Measurements from ENCODE around the gene FNDC1. TPM values are rescaled to one million over a fixed set of nuclear protein-coding genes. Genes with fewer than 3 reads are reported as not detected.

Gene FNDC1
- total RNA-seq, 1 donor from 2014 or later: 0.10 TPM

DNA sequence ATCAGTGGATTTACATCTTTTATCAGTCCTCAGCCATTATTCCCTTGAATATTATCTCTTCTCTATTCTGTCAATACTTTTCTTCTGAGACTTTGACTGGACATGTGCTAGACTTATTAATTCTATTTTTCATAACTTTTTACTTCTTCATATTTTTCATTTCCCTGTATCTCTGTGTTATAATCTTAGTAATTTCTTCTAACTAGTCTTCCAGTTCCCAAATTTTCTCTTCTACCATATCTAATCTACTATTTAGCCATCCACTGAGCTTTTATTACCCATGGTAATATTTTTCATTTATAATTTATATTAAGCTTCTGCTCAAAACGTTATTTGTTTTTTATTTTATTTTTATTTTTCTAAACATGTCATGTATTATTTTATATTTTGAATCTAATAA is 13.1 kb upstream of the FNDC1 start:
- ATAC-seq: no peak
- DNase-seq (ENCODE audit: low spot score): no peak

DNA sequence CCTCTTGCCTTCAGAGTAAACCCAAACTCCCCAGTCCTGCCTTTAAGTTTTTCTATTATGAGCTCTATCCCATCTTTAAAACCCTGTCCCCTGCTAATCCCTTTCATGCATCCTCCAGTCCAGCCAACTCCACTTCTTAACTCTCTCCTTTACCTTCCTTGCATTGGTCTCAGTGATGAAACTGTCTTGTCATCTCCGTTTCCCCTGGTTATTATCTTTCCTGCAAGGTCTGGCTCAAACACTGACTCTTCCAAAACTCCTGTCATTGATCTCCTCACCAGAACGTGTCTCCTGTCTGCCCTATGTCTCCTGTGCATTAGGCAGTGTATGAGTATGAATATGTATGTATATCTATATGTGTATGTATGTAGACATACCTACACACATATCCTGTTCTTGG is 11.8 kb upstream of the FNDC1 start:
- ATAC-seq (no peak), DNase-seq (ENCODE audit: low spot score) (no peak)

DNA sequence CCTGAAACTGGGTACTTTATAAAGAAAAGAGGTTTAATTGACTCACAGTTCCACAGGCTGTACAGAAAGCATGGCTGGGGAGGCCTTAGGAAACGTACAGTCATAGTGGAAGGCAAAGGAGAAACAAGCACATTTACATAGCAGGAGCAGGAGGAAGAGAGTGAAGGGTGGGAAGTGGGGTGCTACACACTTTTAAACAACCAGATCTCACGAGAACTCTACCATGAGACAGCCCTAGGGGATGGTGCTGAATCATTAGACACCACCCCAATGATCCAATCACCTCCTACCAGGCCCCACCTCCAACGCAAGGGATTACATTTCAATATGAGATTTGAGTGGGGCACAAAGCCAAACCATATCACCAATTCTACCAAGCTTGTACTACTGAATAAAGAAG is 7.4 kb upstream of the FNDC1 start:
- no peak for ATAC-seq

DNA sequence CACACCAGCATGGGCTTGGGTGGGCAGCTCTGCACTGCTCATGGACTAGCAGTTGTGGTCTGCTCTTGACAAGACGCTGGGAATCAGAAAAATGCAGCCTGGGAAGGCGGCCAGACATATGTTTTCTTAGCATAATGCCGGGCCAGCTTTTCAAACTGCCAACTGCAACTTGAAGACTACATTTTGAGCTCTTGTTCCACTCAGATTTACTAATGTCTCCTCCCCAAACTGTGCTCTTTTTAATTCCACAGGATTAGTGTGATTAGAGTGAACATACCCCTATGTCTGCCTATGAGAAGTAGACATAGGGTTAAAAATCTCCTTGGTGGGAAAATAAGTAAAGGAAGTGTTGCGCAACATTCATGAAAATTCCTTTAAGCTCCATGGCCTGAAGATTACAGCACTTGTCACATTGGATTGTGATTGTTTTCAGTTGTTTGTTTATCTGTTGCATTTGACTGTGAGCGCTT is 5.3 kb upstream of the FNDC1 start:
- no peak for ATAC-seq
- DNase-seq (ENCODE audit: low spot score): no peak

More for the DNA sequence above, 7.4 kb upstream of the FNDC1 start:
- DNase-seq (ENCODE audit: low spot score): no peak

DNA sequence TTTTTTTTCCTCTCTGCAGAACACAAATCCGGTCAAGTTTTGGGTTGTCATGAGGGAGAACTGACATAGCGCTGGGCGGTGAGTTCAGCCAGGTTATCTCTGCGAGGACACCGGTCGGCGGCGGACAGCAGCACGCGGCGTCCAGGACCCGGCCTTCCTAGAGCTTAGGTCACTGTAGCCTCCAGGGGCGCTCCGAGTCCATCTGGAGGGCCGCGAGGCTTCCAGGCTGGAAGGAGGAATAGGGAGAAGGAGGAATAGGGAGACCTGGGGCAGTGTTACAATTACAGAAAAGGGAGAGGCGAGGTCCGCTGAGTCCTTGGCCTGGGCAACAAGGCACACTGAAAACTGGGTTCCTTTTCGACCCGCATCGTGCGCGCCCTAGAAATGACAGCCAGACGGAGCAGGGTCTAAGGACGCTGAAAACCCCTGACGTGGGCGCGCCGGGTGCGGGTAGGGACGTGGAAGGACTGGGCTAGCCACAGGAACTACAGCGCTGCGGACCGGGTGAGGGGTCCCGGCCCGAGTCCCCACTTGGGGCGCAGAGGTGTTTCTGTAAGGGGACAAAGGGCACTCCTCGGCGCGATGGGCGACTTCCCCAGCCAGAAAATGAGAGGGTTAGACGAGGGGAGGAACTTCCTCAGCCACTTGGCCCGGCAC is 536 bp upstream of the FNDC1 start:
- ATAC-seq: peak; percentile 88
- DNase-seq (ENCODE audit: low spot score): peak; percentile 53

DNA sequence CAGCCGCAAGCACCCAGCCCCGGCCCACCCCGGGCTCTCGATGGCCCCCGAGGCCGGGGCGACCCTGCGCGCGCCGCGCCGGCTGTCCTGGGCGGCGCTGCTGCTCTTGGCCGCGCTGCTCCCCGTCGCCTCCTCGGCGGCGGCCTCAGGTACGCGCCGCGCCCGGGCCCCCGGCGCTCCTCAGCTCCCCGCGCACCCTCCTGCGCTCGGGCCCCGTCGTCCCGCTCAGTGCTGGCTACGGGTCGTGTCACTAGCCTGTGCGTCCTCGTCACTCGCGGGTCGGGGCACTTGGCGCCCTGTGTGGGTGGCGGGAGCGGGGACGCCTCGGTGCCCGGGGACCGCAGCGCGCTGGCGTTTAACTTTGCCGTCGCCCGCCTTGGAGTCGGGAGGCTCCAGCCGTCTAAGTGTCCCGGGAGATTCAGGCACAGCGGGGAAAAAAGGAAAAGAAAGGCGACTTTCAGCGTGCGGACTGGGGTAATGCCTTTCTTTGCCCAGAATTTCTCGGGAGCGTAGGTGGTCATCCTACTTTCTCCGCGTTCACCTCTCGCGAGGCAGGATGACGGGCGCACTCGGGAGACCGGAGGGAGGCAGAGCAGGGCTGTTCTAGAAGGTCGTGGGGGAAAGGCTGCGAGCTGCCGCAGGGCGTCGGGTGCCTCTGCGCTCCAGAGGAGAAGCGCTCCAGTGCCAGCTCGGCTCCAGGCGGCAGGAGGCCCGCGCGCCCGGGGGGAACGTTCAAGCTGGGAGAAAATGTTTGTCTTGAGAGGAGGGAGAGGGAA is 545 bp downstream of the FNDC1 start:
- no peak for DNase-seq (ENCODE audit: low spot score)
- ATAC-seq: no peak

DNA sequence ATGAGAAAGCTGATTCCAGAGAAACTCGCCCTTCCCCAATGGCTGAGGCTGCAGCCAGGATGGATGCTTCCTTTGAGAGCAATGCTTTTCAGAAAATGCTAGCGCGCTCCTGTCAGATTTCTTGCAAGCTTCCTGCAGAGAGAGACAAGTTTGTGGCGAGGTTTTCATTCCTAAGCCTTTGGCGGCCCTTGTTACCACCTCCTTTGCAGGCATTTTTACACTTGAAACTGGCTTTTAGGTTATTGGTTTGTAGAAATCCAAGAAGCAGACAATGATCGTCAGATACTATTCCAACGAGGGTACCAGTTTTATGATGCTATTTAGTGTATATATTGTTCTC is 1.1 kb downstream of the FNDC1 start:
- ATAC-seq (no peak), DNase-seq (ENCODE audit: low spot score) (no peak)

DNA sequence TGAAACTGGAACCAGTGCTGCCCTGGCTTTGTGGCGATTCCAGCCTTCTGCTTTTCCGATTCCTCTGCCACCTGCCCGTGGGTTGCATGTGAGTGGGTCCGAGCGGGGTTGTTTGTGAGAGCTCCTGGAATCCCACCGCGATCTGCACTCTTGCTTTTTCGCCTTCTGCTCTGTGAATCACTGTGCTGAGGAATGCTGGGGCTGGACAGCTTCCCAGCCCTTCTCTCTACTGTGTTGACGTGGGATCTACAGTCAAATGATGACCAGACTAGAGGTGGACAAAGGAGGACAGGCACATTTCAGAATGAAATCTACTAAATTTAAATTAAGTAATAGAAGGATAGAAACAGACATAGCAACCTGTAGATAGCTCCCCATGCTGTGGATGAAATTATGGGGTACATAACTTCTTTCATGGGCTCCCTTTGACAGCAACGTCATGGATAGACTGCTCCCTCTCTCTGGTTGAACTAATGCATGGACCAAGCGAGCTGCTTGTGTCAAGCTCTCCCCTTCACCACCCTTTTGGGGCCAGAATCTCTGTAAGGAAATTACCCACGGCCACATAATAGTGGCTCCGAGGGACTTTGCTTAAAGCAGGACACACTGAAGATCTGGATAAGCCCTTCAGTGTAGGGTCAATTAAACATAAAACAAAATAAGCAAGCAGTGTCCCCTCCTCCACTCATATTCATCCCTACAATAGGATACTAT is 2.0 kb downstream of the FNDC1 start:
- no peak for DNase-seq (ENCODE audit: low spot score)
- no peak for ATAC-seq

DNA sequence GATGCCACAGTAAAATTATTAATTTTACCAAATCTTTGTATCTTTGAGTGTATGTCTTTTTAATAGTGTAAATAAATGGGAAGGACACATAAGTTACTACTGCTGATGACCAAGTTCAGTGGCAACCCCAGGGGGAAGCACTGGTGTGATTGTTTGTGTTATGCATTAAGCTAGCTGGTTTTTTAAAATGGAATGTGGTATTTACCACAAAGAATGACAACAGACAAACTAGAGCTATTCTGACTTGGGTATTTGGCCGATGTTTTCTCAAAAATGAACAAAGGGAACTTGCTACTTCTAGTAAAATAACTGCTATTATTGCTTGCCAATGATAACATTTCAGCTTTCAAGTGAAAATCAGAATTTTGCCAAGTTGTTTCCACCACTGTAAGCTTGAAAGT is 2.9 kb downstream of the FNDC1 start:
- DNase-seq (ENCODE audit: low spot score): no peak
- no peak for ATAC-seq

DNA sequence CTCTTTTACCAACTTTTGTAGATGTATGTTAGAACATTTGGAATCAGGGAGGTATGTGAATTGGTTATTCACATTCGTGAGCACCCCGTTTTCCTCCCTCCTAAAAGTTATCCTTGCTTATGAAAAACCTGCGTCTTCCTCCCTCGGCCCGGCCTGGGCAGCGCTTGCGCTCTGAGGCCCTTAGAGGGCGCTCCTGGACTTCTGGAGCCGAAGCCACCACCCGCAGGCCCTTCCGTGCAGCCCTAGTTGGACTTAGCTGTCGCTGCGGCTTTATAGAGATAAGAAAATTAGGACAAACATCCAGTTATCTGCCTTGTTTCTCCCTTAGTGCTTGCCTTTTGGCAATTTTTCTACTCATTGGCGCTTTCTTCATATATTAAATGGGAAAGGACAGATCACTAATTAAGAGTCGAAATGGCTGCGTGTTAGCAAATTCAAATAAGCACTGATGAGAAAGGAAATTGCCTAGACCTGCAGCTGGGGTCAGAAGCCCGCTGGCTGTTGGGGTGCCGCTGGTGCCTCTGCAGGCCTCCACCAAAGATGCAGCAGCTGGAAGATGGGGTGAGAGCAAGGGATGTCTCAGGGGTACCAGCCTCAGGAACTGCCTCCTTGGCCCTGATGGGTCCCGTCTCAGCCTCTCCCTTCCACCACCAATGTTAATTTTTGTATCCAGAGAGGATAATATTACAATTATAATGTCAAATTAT is 5.2 kb downstream of the FNDC1 start:
- peak; percentile 97 for ATAC-seq
- DNase-seq (ENCODE audit: low spot score): peak; percentile 67

DNA sequence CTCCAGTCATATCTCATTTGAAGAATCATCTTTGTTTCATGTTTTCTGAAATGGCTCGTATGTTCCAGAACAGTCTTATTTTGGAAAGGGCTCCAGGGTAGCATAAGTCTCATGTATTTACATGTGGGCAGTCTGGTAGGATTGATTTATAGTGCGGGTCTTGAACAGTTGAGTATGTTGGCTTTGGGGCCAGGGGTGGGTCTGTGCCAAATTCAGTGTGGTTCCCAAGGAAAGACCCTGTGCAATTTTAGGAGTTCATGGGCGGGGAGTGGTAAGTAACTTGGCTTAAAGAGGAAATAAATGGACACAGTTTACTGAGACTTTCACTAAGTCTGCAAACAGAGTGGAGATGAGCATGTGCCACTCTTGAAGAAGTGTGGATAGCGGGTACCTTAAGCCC is 7.7 kb downstream of the FNDC1 start:
- DNase-seq (ENCODE audit: low spot score) (no peak), ATAC-seq (no peak)

DNA sequence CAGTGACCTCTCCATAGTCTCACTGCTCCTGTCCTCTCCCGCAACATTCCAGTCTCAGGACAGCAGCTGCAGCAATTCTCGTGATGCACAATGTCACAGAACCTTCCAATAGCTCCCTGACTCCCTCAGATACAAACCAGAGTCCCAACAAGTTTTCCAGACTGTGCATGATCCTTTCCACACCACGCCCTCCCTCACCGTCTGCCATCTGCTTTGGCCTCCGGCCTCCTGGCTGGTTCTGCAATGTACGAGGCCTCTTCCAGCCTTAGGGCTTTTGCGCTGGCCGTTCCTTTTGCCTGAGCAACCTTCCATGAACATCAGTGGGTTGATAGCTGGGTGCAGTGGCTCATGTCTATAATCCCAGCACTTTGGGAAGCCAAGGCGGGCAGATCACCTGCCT is 9.6 kb downstream of the FNDC1 start:
- DNase-seq (ENCODE audit: low spot score) (no peak), ATAC-seq (no peak)

DNA sequence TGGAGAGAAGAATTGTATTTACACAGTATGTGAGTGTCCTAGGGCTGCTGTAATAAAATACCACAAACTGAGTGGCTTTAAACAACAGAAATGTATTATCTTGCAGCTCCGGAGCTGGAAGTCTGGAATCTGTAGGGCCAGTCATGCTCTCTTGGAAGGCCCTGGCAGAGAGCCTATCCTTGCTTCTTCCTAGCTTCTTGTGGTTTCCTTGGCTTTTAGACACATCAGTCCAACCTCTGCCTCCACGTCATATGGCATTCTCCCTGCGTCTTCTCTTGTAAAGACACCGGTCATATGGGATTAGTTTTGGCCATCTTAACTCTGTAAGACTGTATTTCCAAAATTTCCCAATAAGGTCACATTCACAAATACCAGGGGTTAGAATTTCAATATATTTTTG is 10.8 kb downstream of the FNDC1 start:
- no peak for ATAC-seq
- DNase-seq (ENCODE audit: low spot score): no peak

DNA sequence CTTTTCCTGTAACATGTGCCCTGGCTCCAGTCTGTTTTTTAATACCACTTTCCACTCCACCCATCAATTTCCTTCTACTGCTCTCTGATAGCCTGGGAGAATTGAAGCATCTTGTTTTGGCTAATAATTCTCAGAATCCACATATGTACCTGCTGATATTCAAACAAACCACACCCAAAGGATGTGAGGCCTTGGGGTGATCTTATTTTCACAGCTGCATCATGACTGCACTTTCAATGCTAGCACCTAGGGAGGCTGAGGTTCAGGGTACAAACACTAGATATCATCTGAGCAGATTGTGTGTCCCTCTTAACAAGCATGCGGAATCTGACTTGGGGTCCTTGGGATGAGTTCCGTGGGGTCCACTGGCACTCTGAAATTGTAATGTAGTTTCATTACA is 12.7 kb downstream of the FNDC1 start:
- DNase-seq (ENCODE audit: low spot score): no peak
- ATAC-seq: no peak

DNA sequence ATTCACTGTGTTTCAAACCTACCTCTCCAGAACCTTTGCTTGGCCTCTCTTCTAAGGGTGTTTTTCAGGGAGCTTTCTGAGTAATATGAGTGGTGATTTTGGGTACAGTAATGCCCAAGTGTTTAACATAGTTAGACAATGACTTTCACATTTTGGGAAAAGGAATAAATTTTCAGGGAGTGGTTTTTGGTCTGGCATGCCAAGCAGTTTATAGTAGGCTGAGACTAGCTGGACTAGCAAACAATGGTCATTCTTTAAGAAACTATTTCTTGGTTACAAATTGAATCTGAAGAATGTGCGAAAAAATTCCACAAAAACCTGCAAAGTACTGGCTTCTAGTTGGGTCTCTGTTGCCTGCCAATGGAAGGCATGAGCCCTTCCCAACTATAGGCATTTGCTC is 15.4 kb downstream of the FNDC1 start:
- DNase-seq (ENCODE audit: low spot score) (no peak), ATAC-seq (no peak)

DNA sequence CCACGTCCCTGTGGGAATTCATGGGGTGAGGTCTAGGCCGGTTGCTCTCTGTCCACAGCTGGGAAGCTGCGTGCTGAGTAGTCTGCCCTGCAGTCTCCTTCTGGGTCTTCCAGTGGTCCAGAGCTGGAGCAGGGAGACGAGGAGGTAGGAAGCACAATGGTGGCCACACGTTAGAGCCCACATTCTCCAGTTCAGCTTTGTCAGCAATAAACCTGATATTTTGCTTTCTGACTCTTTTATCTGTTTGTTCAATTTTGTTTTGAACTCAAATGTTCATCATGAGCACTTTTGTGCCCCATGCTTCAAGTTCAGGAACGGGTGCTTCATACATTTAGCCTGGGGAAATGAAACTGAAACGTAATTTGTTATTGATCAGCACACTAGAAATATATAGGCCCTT is 21.3 kb downstream of the FNDC1 start:
- ATAC-seq (no peak), DNase-seq (ENCODE audit: low spot score) (no peak)

DNA sequence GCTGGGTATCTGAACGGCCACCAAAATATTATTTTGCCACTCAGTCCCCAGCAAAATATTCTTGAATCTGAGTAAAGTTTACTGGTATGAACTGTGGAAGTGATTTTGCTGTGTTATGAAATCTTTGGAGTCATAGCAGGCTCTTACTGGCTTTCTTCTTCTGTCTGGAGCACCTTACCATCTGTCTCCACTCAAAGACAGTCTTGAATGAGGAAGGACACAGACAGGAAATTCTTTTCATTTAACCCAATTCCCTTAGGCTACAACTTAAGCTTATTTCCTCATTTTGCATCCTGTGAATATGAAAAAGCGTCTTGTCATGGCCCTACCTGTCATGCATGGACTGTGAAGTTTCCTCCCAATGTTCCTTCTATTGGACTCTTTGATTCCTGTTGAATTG is 24.7 kb downstream of the FNDC1 start:
- DNase-seq (ENCODE audit: low spot score): no peak
- ATAC-seq: no peak

DNA sequence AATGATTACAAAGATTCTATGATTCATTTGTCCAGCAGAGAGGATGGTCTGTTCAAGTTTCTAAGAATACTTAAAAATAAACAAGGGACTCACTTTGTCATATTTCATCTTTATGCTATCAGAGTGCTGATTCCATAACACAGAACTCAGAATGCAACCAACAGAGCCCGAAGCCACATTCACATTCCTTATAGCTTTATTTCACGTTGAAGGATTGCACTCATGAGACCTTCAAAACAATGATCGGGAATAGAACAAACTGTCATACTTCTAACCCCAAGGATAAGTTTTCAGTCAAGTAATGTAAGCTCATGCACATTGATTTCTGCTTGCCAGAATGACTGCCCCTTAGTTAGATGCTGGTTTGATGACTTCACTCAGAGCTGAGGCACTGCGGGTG is 25.2 kb downstream of the FNDC1 start:
- no peak for ATAC-seq
- no peak for DNase-seq (ENCODE audit: low spot score)

DNA sequence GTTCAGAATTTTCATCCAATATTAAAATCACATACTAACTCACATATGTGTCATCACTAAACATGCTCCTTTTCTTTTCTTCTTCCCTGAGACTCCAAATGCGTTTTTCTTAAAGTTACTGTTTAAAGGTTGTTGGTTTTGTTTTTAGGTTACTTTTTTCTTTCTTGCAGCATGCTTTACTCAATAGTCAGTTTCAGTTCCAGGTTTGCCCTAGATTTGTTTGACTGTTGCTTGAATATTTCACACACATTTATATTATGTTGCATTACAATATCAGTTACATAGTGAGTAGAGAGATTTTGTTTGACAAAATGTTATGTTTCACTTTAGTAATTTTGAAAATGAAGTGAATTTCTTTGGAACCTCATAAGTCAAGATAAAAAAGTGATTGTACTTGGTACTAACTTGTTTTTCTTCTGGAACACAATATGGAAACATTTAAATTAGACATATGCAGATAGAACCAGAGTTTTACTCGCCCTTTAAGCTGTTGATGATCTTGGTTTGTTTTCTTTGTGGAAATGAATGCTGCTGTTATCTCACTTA is 27.3 kb downstream of the FNDC1 start:
- no peak for ATAC-seq
- DNase-seq (ENCODE audit: low spot score): no peak

DNA sequence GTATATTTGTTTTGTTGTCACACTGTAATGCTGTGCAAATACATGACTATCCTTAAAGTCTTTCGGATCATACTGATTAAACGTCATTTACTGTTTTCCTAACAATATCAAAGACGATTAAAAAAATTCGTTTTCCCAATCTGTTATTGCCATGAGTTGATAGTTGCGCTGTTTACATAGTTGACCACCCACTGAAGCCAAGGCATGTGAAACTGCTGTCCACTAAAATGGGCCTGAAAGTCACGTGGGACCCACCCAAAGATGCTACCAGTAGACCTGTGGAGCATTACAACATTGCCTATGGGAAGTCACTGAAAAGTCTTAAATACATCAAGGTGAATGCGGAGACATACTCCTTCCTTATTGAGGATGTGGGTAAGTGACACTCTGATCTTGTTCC is 28.1 kb downstream of the FNDC1 start:
- DNase-seq (ENCODE audit: low spot score) (no peak), ATAC-seq (no peak)

DNA sequence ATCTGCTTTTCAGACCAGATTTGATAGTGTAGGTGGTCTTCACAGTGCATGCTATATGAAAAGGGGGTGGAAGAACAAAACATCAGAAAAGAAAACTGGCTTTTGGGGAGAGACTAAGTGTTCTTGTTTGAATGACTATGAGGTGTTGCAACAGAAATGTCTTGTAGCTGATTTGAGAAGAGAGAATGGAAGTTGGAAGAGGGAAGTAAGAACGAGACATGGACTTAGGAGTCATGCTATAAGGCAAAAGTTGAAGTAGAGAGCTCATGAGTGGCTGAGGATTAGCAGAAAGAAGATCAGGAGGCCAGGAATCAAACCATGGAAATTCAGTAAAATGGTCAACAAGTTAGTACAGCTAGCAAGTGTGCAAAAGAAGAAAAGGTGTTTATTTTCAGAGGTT is 32.1 kb downstream of the FNDC1 start:
- ATAC-seq (no peak), DNase-seq (ENCODE audit: low spot score) (no peak)
